Activated naive CD8-positive, alpha-beta T cell treated with anti-CD3 and anti-CD28 coated beads, Interleukin-2, amount 50 U/mL, for 24 hours (primary cell): ENCODE data around the gene ABLIM2.

Experiments used
- ATAC-seq: fragments of 150-1000 bp; cut with Tn5 transposase; one replicate; pipeline ENCODE4 v1.10.0; 2021
- DNase-seq: peaks from one replicate; pipeline ENCODE4 v3.0.0; 2021
- H3K27ac Mint-ChIP-seq: one replicate; pipeline ENCODE4 v1.8.0; 2021; ENCODE audit warnings: mild to moderate bottlenecking, mixed read lengths
- H3K27me3 Mint-ChIP-seq: one replicate; pipeline ENCODE4 v1.8.0; 2021; ENCODE audit warnings: mixed read lengths
- H3K36me3 Mint-ChIP-seq: one replicate; pipeline ENCODE4 v1.8.0; 2021; ENCODE audit warnings: low read depth, mixed read lengths
- H3K4me1 Mint-ChIP-seq: one replicate; pipeline ENCODE4 v1.8.0; 2021; ENCODE audit warnings: mixed read lengths
- H3K4me3 Mint-ChIP-seq: one replicate; pipeline ENCODE4 v1.8.0; 2021; ENCODE audit warnings: mild to moderate bottlenecking, moderate library complexity, mixed read lengths
- H3K9me3 Mint-ChIP-seq: one replicate; pipeline ENCODE4 v1.8.0; 2021; ENCODE audit warnings: mixed read lengths

Gene ABLIM2

DNA sequence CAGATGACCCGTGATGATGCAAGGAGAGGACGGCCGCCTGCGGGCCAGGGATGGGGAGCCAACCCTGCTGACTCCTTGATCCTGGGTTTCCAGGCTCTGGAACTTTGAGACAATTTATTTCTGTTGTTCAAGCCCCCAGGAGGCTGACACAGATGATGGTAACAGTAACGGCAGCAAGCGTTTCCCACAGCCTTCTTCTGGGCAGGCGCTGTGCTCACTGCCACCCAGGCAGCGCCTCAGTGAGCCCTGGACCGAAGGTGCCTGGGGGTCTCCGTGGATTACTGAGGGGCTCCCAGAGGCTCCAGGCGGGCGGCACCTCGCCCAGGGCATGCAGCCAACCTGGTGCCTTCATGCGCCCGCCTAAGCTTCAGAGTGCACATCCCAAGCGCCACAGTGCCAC lies 115.0 kb downstream of the ABLIM2 start:
- H3K9me3 Mint-ChIP-seq, result no peaks in the 10 kb centered on the region
- H3K4me3 Mint-ChIP-seq, result no peak overlapping the region
- no peak for ATAC-seq

GRCh38 chr4:8041868-8042267 lies 116.7 kb downstream of the ABLIM2 start:
- no peak for DNase-seq
- no peak for ATAC-seq
- Mint-ChIP-seq H3K27ac (no peak overlapping the region), H3K9me3 (no peaks in the 10 kb centered on the region), H3K27me3 (peaks cover 8% of the 10 kb centered on the region), H3K4me3 (no peak overlapping the region), H3K36me3 (no peaks in the 10 kb centered on the region), H3K4me1 (peaks cover 3% of the 10 kb centered on the region)

More for the DNA sequence above, 115.0 kb downstream of the ABLIM2 start:
- peaks cover 3% of the 10 kb centered on the region for H3K4me1 Mint-ChIP-seq
- no peaks in the 10 kb centered on the region for H3K36me3 Mint-ChIP-seq
- peaks cover 8% of the 10 kb centered on the region for H3K27me3 Mint-ChIP-seq
- no peak for DNase-seq
- H3K27ac Mint-ChIP-seq, result no peak overlapping the region

- Mint-ChIP-seq H3K9me3 (no peaks in the 10 kb centered on the region), H3K4me3 (no peak overlapping the region), H3K27me3 (peaks cover 8% of the 10 kb centered on the region), H3K4me1 (no peaks in the 10 kb centered on the region), H3K27ac (no peak overlapping the region), H3K36me3 (no peaks in the 10 kb centered on the region)
- no peak for ATAC-seq
- no peak for DNase-seq
These were observed 117.4 kb downstream of the ABLIM2 start for GRCh38 chr4:8041172-8041571.

DNA sequence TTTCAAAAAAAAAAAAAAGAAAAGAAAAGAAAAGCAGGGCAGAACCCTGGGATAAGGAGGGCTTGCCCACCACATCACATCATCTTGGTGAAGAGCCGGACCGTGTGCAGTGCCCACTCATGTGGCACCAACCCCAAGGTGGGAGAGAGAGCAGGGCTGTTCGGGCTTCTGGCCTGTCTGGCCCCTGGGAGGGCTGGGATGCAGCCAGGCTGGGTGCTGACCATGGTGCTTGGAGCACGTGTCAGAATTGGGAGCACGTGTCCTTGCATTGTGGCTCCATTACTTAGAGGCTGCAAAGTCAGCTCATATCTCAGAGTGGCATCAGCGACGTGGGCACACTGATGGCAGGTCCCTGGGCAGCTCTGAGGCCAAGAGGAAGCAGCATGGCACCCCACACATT lies 118.0 kb downstream of the ABLIM2 start:
- no peak for ATAC-seq
- Mint-ChIP-seq H3K36me3 (no peaks in the 10 kb centered on the region), H3K27ac (no peak overlapping the region), H3K9me3 (no peaks in the 10 kb centered on the region), H3K4me1 (peaks cover 2% of the 10 kb centered on the region), H3K27me3 (peaks cover 8% of the 10 kb centered on the region), H3K4me3 (no peak overlapping the region)
- no peak for DNase-seq

GRCh38 chr4:8039853-8040252 lies 118.8 kb downstream of the ABLIM2 start:
- Mint-ChIP-seq H3K4me1 (peaks cover 8% of the 10 kb centered on the region), H3K27me3 (peaks cover 8% of the 10 kb centered on the region), H3K9me3 (no peaks in the 10 kb centered on the region), H3K27ac (no peak overlapping the region), H3K36me3 (no peaks in the 10 kb centered on the region), H3K4me3 (no peak overlapping the region)
- DNase-seq (no peak), ATAC-seq (no peak)

- ATAC-seq (no peak), DNase-seq (no peak)
- no peak overlapping the region for H3K4me3 Mint-ChIP-seq
These were observed 119.3 kb downstream of the ABLIM2 start for GRCh38 chr4:8039290-8039689.

GRCh38 chr4:8038719-8039251 lies 119.8 kb downstream of the ABLIM2 start:
- Mint-ChIP-seq H3K27ac (no peak overlapping the region), H3K36me3 (no peaks in the 10 kb centered on the region), H3K27me3 (peaks cover 8% of the 10 kb centered on the region), H3K4me3 (no peak overlapping the region), H3K4me1 (peaks cover 8% of the 10 kb centered on the region), H3K9me3 (no peaks in the 10 kb centered on the region)
- ATAC-seq, result no peak
- DNase-seq, result no peak

More at GRCh38 chr4:8039290-8039689, 119.3 kb downstream of the ABLIM2 start:
- Mint-ChIP-seq H3K27ac (no peak overlapping the region), H3K4me1 (peaks cover 8% of the 10 kb centered on the region), H3K36me3 (no peaks in the 10 kb centered on the region), H3K9me3 (no peaks in the 10 kb centered on the region), H3K27me3 (peaks cover 8% of the 10 kb centered on the region)

- Mint-ChIP-seq H3K4me3 (no peak overlapping the region), H3K36me3 (no peaks in the 10 kb centered on the region), H3K9me3 (no peaks in the 10 kb centered on the region), H3K4me1 (peaks cover 8% of the 10 kb centered on the region), H3K27me3 (peaks cover 8% of the 10 kb centered on the region), H3K27ac (no peak overlapping the region)
- no peak for DNase-seq
- no peak for ATAC-seq
These were observed 120.5 kb downstream of the ABLIM2 start for GRCh38 chr4:8038083-8038482.

- peaks cover 8% of the 10 kb centered on the region for H3K4me1 Mint-ChIP-seq
- no peak overlapping the region for H3K27ac Mint-ChIP-seq
- peaks cover 8% of the 10 kb centered on the region for H3K27me3 Mint-ChIP-seq
- H3K36me3 Mint-ChIP-seq, result no peaks in the 10 kb centered on the region
- DNase-seq (no peak), ATAC-seq (no peak)
- H3K9me3 Mint-ChIP-seq, result no peaks in the 10 kb centered on the region
- H3K4me3 Mint-ChIP-seq, result no peak overlapping the region
These were observed 121.4 kb downstream of the ABLIM2 start for GRCh38 chr4:8037150-8037769.

DNA sequence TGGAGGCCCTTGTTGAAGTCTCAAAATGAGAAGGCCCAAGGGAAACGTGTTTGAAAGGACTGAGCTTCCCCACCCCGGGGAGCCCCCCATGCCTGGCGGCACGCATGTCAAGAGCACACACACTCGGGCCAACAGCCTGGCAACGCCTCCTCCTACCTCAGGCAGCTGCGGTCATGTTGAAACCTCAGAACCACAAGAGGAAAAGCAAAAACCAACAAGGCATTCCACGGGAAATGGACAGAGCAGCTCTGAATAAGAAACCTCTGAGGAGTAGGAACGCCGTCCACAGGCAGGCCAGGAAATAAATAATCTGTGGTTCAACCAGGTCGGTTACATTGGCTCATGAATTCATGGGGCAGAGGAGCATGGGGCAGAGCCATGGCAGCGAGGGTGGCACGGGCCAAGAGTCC lies 123.2 kb downstream of the ABLIM2 start:
- H3K27ac Mint-ChIP-seq, result peak overlapping the region; percentile 11

DNA sequence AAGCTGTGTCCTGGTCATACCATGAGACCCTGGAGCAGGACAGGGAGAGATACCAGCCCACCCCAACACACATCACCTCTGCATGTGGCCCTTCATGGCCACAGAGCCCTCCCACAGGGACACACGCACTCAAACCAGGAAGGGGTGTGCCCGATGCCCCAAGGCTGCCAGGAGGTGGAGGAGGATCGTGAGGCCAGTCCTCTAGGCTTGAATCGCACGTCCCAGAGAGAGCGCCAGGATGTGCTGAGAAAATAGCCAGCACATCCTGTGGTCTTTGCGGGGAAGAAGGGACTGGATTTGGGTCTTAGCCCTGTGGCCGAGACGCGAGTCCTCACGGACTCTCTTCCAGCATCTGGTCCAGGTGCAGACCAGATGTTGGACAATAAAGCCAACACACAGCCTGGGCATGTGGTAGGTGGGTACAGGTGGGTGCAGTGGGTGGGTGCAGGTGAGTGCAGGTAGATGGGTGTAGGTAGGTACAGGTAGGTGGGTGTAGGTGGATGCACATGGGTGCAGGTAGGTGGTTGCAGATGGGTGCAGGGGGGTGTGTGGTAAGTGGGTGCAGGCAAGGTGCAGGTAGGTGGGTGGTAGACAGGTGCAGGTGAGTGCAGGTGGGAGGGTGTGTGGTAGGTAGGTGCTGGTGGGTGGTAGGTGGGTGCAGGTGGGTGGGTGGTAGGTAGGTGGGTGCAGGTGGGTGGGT lies 124.6 kb downstream of the ABLIM2 start:
- no peak overlapping the region for H3K4me3 Mint-ChIP-seq
- no peaks in the 10 kb centered on the region for H3K9me3 Mint-ChIP-seq
- no peaks in the 10 kb centered on the region for H3K36me3 Mint-ChIP-seq
- peaks cover 1% of the 10 kb centered on the region for H3K27me3 Mint-ChIP-seq
- no peak overlapping the region for H3K27ac Mint-ChIP-seq
- no peak for DNase-seq
- H3K4me1 Mint-ChIP-seq, result peaks cover 8% of the 10 kb centered on the region
- no peak for ATAC-seq

More for the DNA sequence above, 123.2 kb downstream of the ABLIM2 start:
- ATAC-seq, result no peak
- H3K4me1 Mint-ChIP-seq, result peaks cover 8% of the 10 kb centered on the region
- peaks cover 8% of the 10 kb centered on the region for H3K27me3 Mint-ChIP-seq
- DNase-seq, result peak; percentile 22
- no peaks in the 10 kb centered on the region for H3K9me3 Mint-ChIP-seq
- no peaks in the 10 kb centered on the region for H3K36me3 Mint-ChIP-seq
- H3K4me3 Mint-ChIP-seq, result no peak overlapping the region

DNA sequence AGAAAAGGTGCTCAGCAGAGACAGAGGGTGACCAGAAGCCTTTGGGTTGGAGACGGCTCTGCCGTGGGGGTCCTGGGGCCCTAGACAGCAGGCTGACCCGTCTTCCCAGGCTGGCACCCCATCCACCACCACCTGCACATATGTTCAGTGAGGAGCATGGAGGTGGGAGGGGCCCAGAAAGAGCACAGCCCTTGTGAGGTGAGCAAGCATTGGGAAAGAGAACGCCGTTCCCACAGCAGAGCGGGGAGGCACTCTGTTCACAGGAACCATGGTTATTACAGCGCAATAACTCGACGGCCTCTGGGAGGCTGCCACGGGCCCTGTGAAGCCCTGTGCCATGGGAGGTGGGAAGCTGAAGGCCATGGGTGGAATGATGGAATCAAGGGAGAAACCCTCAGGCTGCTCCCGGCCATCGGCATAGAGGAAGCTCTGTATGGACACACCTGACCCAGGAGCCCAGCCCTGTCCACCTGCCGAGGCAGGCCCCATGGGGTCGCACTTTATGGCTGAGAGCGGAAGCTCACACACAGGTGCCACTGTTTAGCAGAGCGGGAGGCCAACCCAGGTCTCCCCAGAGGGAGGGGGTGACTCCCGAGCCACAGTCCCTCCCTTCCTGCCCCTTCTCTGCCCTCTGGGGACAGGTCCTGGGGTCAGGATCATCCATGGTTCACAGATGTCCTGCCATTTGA lies 125.4 kb downstream of the ABLIM2 start:
- no peak for DNase-seq
- Mint-ChIP-seq H3K36me3 (no peaks in the 10 kb centered on the region), H3K4me1 (peaks cover 8% of the 10 kb centered on the region), H3K9me3 (no peaks in the 10 kb centered on the region), H3K27me3 (no peaks in the 10 kb centered on the region), H3K27ac (no peak overlapping the region), H3K4me3 (no peak overlapping the region)
- no peak for ATAC-seq

DNA sequence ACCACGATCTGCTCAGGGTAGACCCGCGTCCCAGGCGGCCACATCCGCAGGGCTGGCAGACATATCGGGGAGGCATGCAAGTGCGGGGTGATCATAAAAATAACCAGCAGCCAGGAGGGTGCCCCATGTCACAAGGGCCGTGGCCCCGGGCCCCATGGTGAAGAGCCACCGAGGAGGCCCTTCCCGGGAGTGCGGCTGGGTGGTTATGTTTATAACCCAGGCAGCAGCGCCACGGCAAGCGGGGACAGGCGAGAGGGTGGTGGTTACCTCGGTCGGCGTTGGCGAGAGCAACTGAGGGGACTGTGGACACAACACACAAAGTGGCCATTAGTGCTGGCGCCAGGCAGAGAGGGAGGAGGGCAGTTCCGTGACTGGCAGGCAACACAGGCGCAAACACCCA lies 126.2 kb downstream of the ABLIM2 start:
- ATAC-seq (no peak), DNase-seq (no peak)
- no peaks in the 10 kb centered on the region for H3K27me3 Mint-ChIP-seq

GRCh38 chr4:8030121-8030781 lies 128.4 kb downstream of the ABLIM2 start:
- H3K4me1 Mint-ChIP-seq, result peaks cover 3% of the 10 kb centered on the region
- no peaks in the 10 kb centered on the region for H3K36me3 Mint-ChIP-seq
- no peaks in the 10 kb centered on the region for H3K27me3 Mint-ChIP-seq
- ATAC-seq (no peak), DNase-seq (no peak)
- no peaks in the 10 kb centered on the region for H3K9me3 Mint-ChIP-seq
- no peak overlapping the region for H3K27ac Mint-ChIP-seq
- H3K4me3 Mint-ChIP-seq, result no peak overlapping the region

More for the DNA sequence above, 126.2 kb downstream of the ABLIM2 start:
- no peaks in the 10 kb centered on the region for H3K9me3 Mint-ChIP-seq
- H3K4me3 Mint-ChIP-seq, result no peak overlapping the region
- H3K36me3 Mint-ChIP-seq, result no peaks in the 10 kb centered on the region
- peaks cover 8% of the 10 kb centered on the region for H3K4me1 Mint-ChIP-seq
- no peak overlapping the region for H3K27ac Mint-ChIP-seq
